Measurements from ENCODE around the gene EDC4. TPM values are rescaled to one million over a fixed set of nuclear protein-coding genes. Genes with fewer than 3 reads are reported as not detected.
"Not testable (repeated sequence)": the region's sequence is repeated elsewhere in the genome, so short reads cannot be mapped to it uniquely, and the experiment has no call there.

Gene EDC4
- total RNA-seq, 1 donor from 2014 or later: 75.4 TPM

GRCh38 chr16:67833030-67833414, 39.8 kb upstream of the EDC4 start:
- no peak for DNase-seq (ENCODE audit: extremely low spot score, unreplicated experiment)
- TF ChIP-seq CTCF (IDR thresholded peaks at IDR 0.05): no peak
- Mint-ChIP-seq H3K4me1 (ENCODE audit: unreplicated experiment) (peaks cover 10% of the 10 kb centered on the region), H3K4me3 (ENCODE audit: unreplicated experiment) (peak overlapping the region; percentile 90), H3K9me3 (ENCODE audit: unreplicated experiment) (no peaks in the 10 kb centered on the region), H3K36me3 (ENCODE audit: unreplicated experiment) (peaks cover 14% of the 10 kb centered on the region), H3K27ac (ENCODE audit: unreplicated experiment) (peak overlapping the region; percentile 68), H3K27me3 (ENCODE audit: unreplicated experiment) (no peaks in the 10 kb centered on the region)

GRCh38 chr16:67833415-67834241, 39.2 kb upstream of the EDC4 start:
- Mint-ChIP-seq H3K4me3 (ENCODE audit: unreplicated experiment) (peak overlapping the region; percentile 90), H3K9me3 (ENCODE audit: unreplicated experiment) (no peaks in the 10 kb centered on the region), H3K4me1 (ENCODE audit: unreplicated experiment) (peaks cover 10% of the 10 kb centered on the region), H3K36me3 (ENCODE audit: unreplicated experiment) (peaks cover 13% of the 10 kb centered on the region), H3K27me3 (ENCODE audit: unreplicated experiment) (no peaks in the 10 kb centered on the region), H3K27ac (ENCODE audit: unreplicated experiment) (peak overlapping the region; percentile 68)
- TF ChIP-seq CTCF (IDR thresholded peaks at IDR 0.05): no peak
- DNase-seq (ENCODE audit: extremely low spot score, unreplicated experiment): peak; percentile 98

- no peaks in the 10 kb centered on the region for H3K27me3 Mint-ChIP-seq (ENCODE audit: unreplicated experiment)
- no peak overlapping the region for H3K27ac Mint-ChIP-seq (ENCODE audit: unreplicated experiment)
Observed at GRCh38 chr16:67834242-67834614, 38.6 kb upstream of the EDC4 start.

GRCh38 chr16:67837190-67837589, 35.7 kb upstream of the EDC4 start:
- H3K27me3 Mint-ChIP-seq (ENCODE audit: unreplicated experiment): not testable (repeated sequence)

More at GRCh38 chr16:67834242-67834614, 38.6 kb upstream of the EDC4 start:
- H3K4me3 Mint-ChIP-seq (ENCODE audit: unreplicated experiment): peak overlapping the region; percentile 90
- DNase-seq (ENCODE audit: extremely low spot score, unreplicated experiment): no peak
- no peak for TF ChIP-seq CTCF (IDR thresholded peaks at IDR 0.05)
- no peaks in the 10 kb centered on the region for H3K9me3 Mint-ChIP-seq (ENCODE audit: unreplicated experiment)
- peaks cover 9% of the 10 kb centered on the region for H3K36me3 Mint-ChIP-seq (ENCODE audit: unreplicated experiment)
- peaks cover 10% of the 10 kb centered on the region for H3K4me1 Mint-ChIP-seq (ENCODE audit: unreplicated experiment)

GRCh38 chr16:67837811-67838210, 35.0 kb upstream of the EDC4 start:
- peaks cover 11% of the 10 kb centered on the region for H3K4me1 Mint-ChIP-seq (ENCODE audit: unreplicated experiment)
- no peak overlapping the region for H3K4me3 Mint-ChIP-seq (ENCODE audit: unreplicated experiment)
- no peak for DNase-seq (ENCODE audit: extremely low spot score, unreplicated experiment)
- no peaks in the 10 kb centered on the region for H3K9me3 Mint-ChIP-seq (ENCODE audit: unreplicated experiment)
- TF ChIP-seq CTCF (IDR thresholded peaks at IDR 0.05): no peak
- no peaks in the 10 kb centered on the region for H3K36me3 Mint-ChIP-seq (ENCODE audit: unreplicated experiment)
- no peaks in the 10 kb centered on the region for H3K27me3 Mint-ChIP-seq (ENCODE audit: unreplicated experiment)
- no peak overlapping the region for H3K27ac Mint-ChIP-seq (ENCODE audit: unreplicated experiment)

More at GRCh38 chr16:67837190-67837589, 35.7 kb upstream of the EDC4 start:
- H3K9me3 Mint-ChIP-seq (ENCODE audit: unreplicated experiment); DNase-seq (ENCODE audit: extremely low spot score, unreplicated experiment); H3K4me3 Mint-ChIP-seq (ENCODE audit: unreplicated experiment); H3K36me3 Mint-ChIP-seq (ENCODE audit: unreplicated experiment); H3K27ac Mint-ChIP-seq (ENCODE audit: unreplicated experiment): not testable (repeated sequence)
- peaks cover 14% of the 10 kb centered on the region for H3K4me1 Mint-ChIP-seq (ENCODE audit: unreplicated experiment)
